Panc1 (cell line): ENCODE measurements around the gene RGS6. TPM values are rescaled to one million over a fixed set of nuclear protein-coding genes. Genes with fewer than 3 reads are reported as not detected.

Experiments
- ATAC-seq: fragments of 200-7000 bp; cut with Tn5 transposase; 2 replicates; pipeline ENCODE4 v1.9.1; 2020; ENCODE audit warnings: mild to moderate bottlenecking, moderate library complexity
- BruUV-seq: library from RNA; stranded (reverse); fragments of 400-500 nt; replicated peaks from 2 replicates; lab custom pipeline; 2021; lab: Mats Ljungman, UMichigan
- CTCF ChIA-PET: fragments of 300-600 bp; sonication (Branson Sonifier 250); formaldehyde crosslinking; loops from one replicate; lab custom pipeline; 2022; ENCODE audit warnings: antibody characterized with exemption; lab: Charles Lee
- POLR2A ChIA-PET: fragments of 300-600 bp; sonication (Branson Sonifier 250); formaldehyde crosslinking; loops from one replicate; lab custom pipeline; 2022; ENCODE audit warnings: antibody characterized with exemption; lab: Charles Lee
- DNase-seq: peaks from one replicate; pipeline ENCODE4 v3.0.0-alpha.2; 2010; ENCODE audit warnings: low read depth, low spot score
- H3K27ac ChIP-seq: 2 replicates; pipeline ENCODE4 v1.5.1; 2011; ENCODE audit warnings: mild to moderate bottlenecking, low read length, inconsistent platforms
- H3K27me3 ChIP-seq: fragments of 200-500 bp; sonication (Bioruptor generic); 2 replicates; pipeline ENCODE4 v1.6.0; 2014; ENCODE audit warnings: low read length, inconsistent platforms; ENCODE audit not compliant: control insufficient read depth, insufficient read depth
- H3K36me3 ChIP-seq: fragments of 200-500 bp; sonication (Bioruptor generic); 2 replicates; pipeline ENCODE4 v1.5.1; 2014; ENCODE audit warnings: inconsistent platforms, mild to moderate bottlenecking, low read length, moderate library complexity; ENCODE audit not compliant: control insufficient read depth, insufficient read depth
- H3K4me1 ChIP-seq: 2 replicates; pipeline ENCODE4 v1.5.1; 2011; ENCODE audit warnings: inconsistent platforms, mild to moderate bottlenecking, low read length, moderate library complexity; ENCODE audit not compliant: control insufficient read depth, insufficient read depth
- H3K4me3 ChIP-seq, 2 experiments: 2 replicates each; pipeline ENCODE4 v1.5.1; 2011 to 2012; ENCODE audit warnings: low read depth in 2 of 2, low read length in 2 of 2, mild to moderate bottlenecking in 2 of 2, inconsistent platforms in 1 of 2, moderate library complexity in 1 of 2
- H3K9me3 ChIP-seq: fragments of 200-500 bp; sonication (Bioruptor generic); 2 replicates; pipeline ENCODE4 v1.5.1; 2014; ENCODE audit warnings: low read depth, mild to moderate bottlenecking, inconsistent platforms, low read length, moderate library complexity; ENCODE audit not compliant: control insufficient read depth, insufficient read depth
- CTCF ChIP-seq: fragments of 450-650 bp; IDR thresholded peaks from 2 replicates; pipeline ENCODE4 v1.5.1; 2017; ENCODE audit warnings: mild to moderate bottlenecking
- POLR2AphosphoS5 ChIP-seq: IDR thresholded peaks from 2 replicates; pipeline ENCODE4 v1.6.1; 2012; ENCODE audit warnings: mild to moderate bottlenecking, low read depth, low read length, moderate library complexity
- REST ChIP-seq, 2 experiments: IDR thresholded peaks; 2 replicates each; pipeline ENCODE4 v1.6.1; 2011 to 2012; ENCODE audit warnings: low read depth in 2 of 2, control low read depth in 1 of 2, low read length in 1 of 2, mild to moderate bottlenecking in 1 of 2, moderate library complexity in 1 of 2; ENCODE audit not compliant: insufficient read depth in 1 of 2
- SIN3A ChIP-seq: IDR thresholded peaks from 2 replicates; pipeline ENCODE4 v1.6.1; 2012; ENCODE audit warnings: low read depth, mild to moderate bottlenecking, low read length, moderate library complexity, borderline replicate concordance; ENCODE audit not compliant: insufficient read depth
- TCF7L2 ChIP-seq: IDR thresholded peaks from 2 replicates; pipeline ENCODE4 v1.6.1; 2011; ENCODE audit warnings: mild to moderate bottlenecking, low read depth, low read length, inconsistent platforms
- in situ Hi-C: cut with HindIII; loops from 2 replicates; pipeline ENCODE4 v1.10.0; 2016; ENCODE audit warnings: low sequenced_read_pairs, low pct_unique_long_range_greater_than_20kb
- intact Hi-C: fragments of 100-400 bp; cut with micrococcal nuclease; formaldehyde crosslinking; loops from one replicate; pipeline ENCODE4 v1.10.0; 2022; ENCODE audit not compliant: unreplicated experiment
- total RNA-seq: library from RNA; stranded (reverse); gene quantifications from one replicate; pipeline ENCODE4 v1.2.1, GENCODE V29; 2021; ENCODE audit not compliant: unreplicated experiment

RGS6 gene
- total RNA-seq, 1 experiment from 2014 or later = not detected

GRCh38 chr14:72454388-72455160 is 522.3 kb downstream of the RGS6 start:
- no peak for ATAC-seq
- Histone ChIP-seq H3K4me1 (no peaks in the 10 kb centered on the region), H3K27ac (no peak overlapping the region), H3K4me3 (no peak overlapping the region), H3K27me3 (no peaks in the 10 kb centered on the region), H3K9me3 (no peaks in the 10 kb centered on the region), H3K36me3 (no peaks in the 10 kb centered on the region)
- in situ Hi-C loops = no loop called here
- TF ChIP-seq CTCF (no peak), TCF7L2 (no peak), SIN3A (no peak), POLR2AphosphoS5 (no peak), REST (IDR thresholded peaks at IDR 0.05; ENCODE audit: insufficient read depth in 1 of 2, low read depth in 2 of 2, low read length in 1 of 2) (no peak)
- ChIA-PET POLR2A (no interaction called here), CTCF (interaction anchor here (0.6 kb wide), 1 partner anchor 21 kb away, joined by 5 read pairs; no protein-coding TSS in a partner anchor)
- no peak for DNase-seq
- intact Hi-C loops = no loop called here
- no TSS peak for BruUV-seq

GRCh38 chr14:72457641-72458040 is 525.4 kb downstream of the RGS6 start:
- ChIA-PET POLR2A (no interaction called here), CTCF (no interaction called here)
- DNase-seq (no peak), ATAC-seq (no peak)
- no peak overlapping the region for H3K27ac ChIP-seq
- TF ChIP-seq REST (IDR thresholded peaks at IDR 0.05; ENCODE audit: insufficient read depth in 1 of 2, low read depth in 2 of 2, low read length in 1 of 2) = no peak
- TF ChIP-seq POLR2AphosphoS5 = no peak
- no peak for TF ChIP-seq TCF7L2
- no peak for TF ChIP-seq SIN3A
- TF ChIP-seq CTCF = no peak
- no peaks in the 10 kb centered on the region for H3K27me3 ChIP-seq
- intact Hi-C loops (no loop called here), in situ Hi-C loops (no loop called here)
- no TSS peak for BruUV-seq
- H3K4me1 ChIP-seq = no peaks in the 10 kb centered on the region
- no peaks in the 10 kb centered on the region for H3K9me3 ChIP-seq
- no peaks in the 10 kb centered on the region for H3K36me3 ChIP-seq
- H3K4me3 ChIP-seq = no peak overlapping the region
